ENCODE data around the gene EGFL8. TPM values are rescaled to one million over a fixed set of nuclear protein-coding genes. Genes with fewer than 3 reads are reported as not detected.

EGFL8 gene
- total RNA-seq, 1 experiment from 2014 or later: 18.8 TPM

DNA sequence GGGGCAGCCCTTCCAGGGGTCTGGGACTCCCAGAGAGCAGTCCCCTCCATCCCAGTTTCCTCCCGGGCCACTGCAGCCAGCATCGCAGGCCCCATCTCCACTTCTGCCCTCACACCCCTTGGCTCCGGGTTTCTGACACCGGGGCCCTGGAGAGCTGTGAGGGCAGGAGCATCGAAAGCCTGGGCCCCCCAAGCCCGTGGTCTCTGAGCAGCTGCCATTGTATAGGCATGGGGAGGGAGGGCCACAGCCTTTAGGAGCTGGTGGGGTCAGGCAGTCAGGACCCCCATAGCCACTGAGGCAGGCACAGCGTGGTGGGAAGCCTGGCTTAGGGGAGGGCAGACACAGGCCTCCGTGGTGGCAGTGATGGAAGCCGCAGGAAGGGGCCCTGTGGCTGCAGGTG lies 37.8 kb downstream of the EGFL8 start:
- Mint-ChIP-seq H3K4me3 (ENCODE audit: low read depth, unreplicated experiment) (no peak overlapping the region), H3K27me3 (ENCODE audit: unreplicated experiment) (peaks cover 60% of the 10 kb centered on the region), H3K4me1 (ENCODE audit: low read depth, unreplicated experiment) (peaks cover 3% of the 10 kb centered on the region), H3K36me3 (ENCODE audit: insufficient read depth, unreplicated experiment) (peaks cover 9% of the 10 kb centered on the region), H3K9me3 (ENCODE audit: low read depth, unreplicated experiment) (no peaks in the 10 kb centered on the region), H3K27ac (ENCODE audit: unreplicated experiment) (no peak overlapping the region)
- CTCF ChIA-PET: no interaction called here
- BruUV-seq (replicated peaks): no TSS peak
- TF ChIP-seq, protein P1, sequence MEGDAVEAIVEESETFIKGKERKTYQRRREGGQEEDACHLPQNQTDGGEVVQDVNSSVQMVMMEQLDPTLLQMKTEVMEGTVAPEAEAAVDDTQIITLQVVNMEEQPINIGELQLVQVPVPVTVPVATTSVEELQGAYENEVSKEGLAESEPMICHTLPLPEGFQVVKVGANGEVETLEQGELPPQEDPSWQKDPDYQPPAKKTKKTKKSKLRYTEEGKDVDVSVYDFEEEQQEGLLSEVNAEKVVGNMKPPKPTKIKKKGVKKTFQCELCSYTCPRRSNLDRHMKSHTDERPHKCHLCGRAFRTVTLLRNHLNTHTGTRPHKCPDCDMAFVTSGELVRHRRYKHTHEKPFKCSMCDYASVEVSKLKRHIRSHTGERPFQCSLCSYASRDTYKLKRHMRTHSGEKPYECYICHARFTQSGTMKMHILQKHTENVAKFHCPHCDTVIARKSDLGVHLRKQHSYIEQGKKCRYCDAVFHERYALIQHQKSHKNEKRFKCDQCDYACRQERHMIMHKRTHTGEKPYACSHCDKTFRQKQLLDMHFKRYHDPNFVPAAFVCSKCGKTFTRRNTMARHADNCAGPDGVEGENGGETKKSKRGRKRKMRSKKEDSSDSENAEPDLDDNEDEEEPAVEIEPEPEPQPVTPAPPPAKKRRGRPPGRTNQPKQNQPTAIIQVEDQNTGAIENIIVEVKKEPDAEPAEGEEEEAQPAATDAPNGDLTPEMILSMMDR (IDR thresholded peaks at IDR 0.05; ENCODE audit: unreplicated experiment): no peak
- DNase-seq: no peak
- intact Hi-C loops (cut with micrococcal nuclease; ENCODE audit: unreplicated experiment): no loop called here

DNA sequence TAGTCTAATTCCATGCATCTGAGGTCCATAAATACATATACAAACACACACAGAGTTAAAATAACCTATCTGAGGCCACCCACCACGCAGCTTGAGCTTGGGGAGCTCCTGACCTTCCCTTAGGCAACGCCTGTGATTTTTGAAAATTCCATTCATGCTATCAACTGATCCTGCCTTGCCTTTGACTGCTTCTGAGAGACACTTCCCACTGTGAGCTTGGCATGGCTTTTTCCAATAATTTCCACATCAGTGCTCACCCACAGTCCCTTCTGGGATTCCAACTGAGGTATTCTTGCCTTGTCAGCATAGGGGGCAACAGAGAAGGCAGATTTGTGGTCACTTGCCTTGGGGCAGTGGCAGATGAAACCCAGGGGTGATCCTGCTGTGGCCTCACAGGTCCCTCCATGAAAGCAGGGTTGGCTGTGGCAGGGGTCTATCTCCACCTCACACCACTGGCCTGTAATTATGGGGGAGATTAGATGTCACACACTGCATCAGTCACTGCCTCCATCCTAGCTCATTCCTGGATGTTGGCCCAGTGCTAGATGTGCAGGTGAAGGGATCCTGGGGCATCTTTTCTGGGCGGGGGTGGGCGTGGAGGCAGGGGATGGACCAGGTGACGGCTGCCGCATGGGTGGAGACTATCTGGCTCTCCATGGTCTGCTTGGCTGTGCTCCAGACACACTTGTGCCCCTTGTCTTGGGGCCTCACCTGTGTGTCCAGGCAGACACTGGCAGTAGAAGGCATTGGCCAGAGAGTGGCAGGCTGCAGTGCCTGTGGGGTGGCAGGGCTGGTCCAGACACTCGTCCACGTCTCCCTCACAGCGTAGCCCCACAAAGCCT lies 39.3 kb downstream of the EGFL8 start:
- DNase-seq: no peak
- peaks cover 66% of the 10 kb centered on the region for H3K27me3 Mint-ChIP-seq (ENCODE audit: unreplicated experiment)
- H3K4me1 Mint-ChIP-seq (ENCODE audit: low read depth, unreplicated experiment): no peaks in the 10 kb centered on the region
- intact Hi-C loops (cut with micrococcal nuclease; ENCODE audit: unreplicated experiment): no loop called here
- CTCF ChIA-PET: interaction anchor here (0.6 to 0.9 kb wide), 2 partner anchors 20 to 1045 kb away, joined by 3 read pairs; partner anchors contain the start of gene NOTCH4
- no TSS peak for BruUV-seq (replicated peaks)
- TF ChIP-seq, protein P1 (IDR thresholded peaks at IDR 0.05; ENCODE audit: unreplicated experiment): no peak
- H3K36me3 Mint-ChIP-seq (ENCODE audit: insufficient read depth, unreplicated experiment): peaks cover 4% of the 10 kb centered on the region
- H3K27ac Mint-ChIP-seq (ENCODE audit: unreplicated experiment): no peak overlapping the region
- no peak overlapping the region for H3K4me3 Mint-ChIP-seq (ENCODE audit: low read depth, unreplicated experiment)
- H3K9me3 Mint-ChIP-seq (ENCODE audit: low read depth, unreplicated experiment): no peaks in the 10 kb centered on the region

DNA sequence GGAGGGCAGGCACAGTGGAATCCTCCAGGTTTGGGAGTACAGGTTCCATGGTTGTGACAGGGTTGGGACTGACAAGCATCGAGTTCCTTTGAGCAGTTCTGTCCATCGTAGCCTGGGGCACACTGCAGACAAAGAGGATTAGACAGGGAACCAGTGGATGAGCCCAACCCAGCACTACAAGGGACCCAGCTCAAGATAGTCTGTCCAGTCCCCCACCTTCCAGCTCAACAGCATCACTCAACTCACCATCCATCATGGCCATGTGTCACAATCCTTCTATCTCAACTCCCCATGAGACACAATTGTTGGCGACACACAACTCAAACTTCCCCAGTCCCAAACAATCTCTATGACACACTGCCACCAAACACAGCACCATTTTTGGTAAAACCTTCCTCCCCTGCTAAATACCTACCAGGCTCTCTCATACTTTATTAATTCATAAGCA lies 39.9 kb downstream of the EGFL8 start:
- no TSS peak for BruUV-seq (replicated peaks)
- CTCF ChIA-PET: no interaction called here
- intact Hi-C loops (cut with micrococcal nuclease; ENCODE audit: unreplicated experiment): no loop called here
- no peak overlapping the region for H3K27ac Mint-ChIP-seq (ENCODE audit: unreplicated experiment)
- DNase-seq: no peak
- H3K4me3 Mint-ChIP-seq (ENCODE audit: low read depth, unreplicated experiment): no peak overlapping the region
- no peaks in the 10 kb centered on the region for H3K36me3 Mint-ChIP-seq (ENCODE audit: insufficient read depth, unreplicated experiment)
- peaks cover 72% of the 10 kb centered on the region for H3K27me3 Mint-ChIP-seq (ENCODE audit: unreplicated experiment)
- TF ChIP-seq, protein P1 (IDR thresholded peaks at IDR 0.05; ENCODE audit: unreplicated experiment): no peak
- no peaks in the 10 kb centered on the region for H3K4me1 Mint-ChIP-seq (ENCODE audit: low read depth, unreplicated experiment)
- H3K9me3 Mint-ChIP-seq (ENCODE audit: low read depth, unreplicated experiment): no peaks in the 10 kb centered on the region

DNA sequence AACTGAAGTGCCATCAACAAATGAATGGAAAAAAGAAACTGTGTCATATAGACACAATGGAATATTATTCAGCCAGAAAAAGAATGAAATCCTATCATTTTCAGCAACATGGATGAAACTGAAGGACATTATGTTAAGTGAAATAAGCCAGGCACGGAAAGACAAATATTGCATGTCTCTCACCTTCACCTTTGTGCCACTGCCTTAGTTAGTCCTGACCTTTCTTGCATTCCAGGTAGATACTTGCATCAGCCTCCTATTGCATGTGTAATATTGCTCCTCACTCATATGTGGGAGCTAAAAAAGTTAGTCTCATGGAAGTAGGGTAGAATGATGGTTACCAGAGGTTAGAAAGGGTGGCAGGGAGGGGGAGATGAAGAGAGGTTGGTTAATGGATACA lies 44.6 kb downstream of the EGFL8 start:
- Mint-ChIP-seq H3K9me3 (ENCODE audit: low read depth, unreplicated experiment) (no peaks in the 10 kb centered on the region), H3K4me1 (ENCODE audit: low read depth, unreplicated experiment) (no peaks in the 10 kb centered on the region), H3K27me3 (ENCODE audit: unreplicated experiment) (peaks cover 77% of the 10 kb centered on the region), H3K4me3 (ENCODE audit: low read depth, unreplicated experiment) (no peak overlapping the region), H3K36me3 (ENCODE audit: insufficient read depth, unreplicated experiment) (peaks cover 4% of the 10 kb centered on the region), H3K27ac (ENCODE audit: unreplicated experiment) (no peak overlapping the region)
- DNase-seq: no peak
- intact Hi-C loops (cut with micrococcal nuclease; ENCODE audit: unreplicated experiment): no loop called here
- CTCF ChIA-PET: no interaction called here
- BruUV-seq (replicated peaks): no TSS peak
- TF ChIP-seq, protein P1 (IDR thresholded peaks at IDR 0.05; ENCODE audit: unreplicated experiment): no peak
